ENCODE measurements around the gene ITGAD.

Gene ITGAD

DNA sequence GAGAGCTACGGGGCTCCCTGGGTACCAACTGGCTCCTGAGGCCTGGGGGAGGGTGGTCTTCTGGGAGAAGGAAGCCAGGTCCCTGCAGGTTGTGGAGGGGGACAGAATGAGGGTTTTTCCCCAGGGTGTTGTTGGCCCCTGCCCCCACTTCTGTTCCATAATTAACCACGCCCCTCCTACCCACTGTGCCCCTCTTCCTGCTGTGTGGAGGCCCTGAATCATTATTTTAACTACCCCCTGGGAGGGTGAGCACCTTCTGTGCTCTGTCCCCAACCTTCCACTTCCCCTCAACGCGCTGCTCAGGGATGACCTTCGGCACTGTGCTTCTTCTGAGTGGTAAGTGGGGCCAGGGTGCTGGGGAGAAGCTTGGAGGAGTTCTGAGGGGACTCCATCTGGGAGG, at the start of gene ITGAD:
Gene ITGAD, plus strand, starts transcription at position 280 of the 400 bp plus-strand sequence. Its CDS starts 26 bp downstream, at position 306.
- no peak for DNase-seq

DNA sequence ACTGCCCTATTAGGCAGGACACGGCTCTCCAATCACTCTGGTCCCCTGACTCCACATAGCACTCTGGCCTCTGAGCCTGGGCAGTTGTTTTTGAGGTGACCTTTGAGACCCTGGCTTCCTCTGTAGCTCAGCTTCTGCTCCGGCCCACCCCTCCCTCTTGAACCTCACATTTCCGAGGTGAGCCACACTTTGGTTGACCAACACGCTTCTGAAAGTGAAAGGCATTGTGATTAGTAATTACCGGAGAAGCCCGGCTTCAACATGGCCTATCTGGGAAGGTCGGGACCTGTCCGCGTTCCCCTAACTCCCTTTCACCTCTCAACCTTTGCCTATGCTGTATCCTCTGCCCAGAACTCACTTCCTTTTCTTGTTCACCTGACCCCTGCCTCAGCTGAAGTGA, 48.4 kb upstream of the ITGAD start:
- DNase-seq, result no peak

DNA sequence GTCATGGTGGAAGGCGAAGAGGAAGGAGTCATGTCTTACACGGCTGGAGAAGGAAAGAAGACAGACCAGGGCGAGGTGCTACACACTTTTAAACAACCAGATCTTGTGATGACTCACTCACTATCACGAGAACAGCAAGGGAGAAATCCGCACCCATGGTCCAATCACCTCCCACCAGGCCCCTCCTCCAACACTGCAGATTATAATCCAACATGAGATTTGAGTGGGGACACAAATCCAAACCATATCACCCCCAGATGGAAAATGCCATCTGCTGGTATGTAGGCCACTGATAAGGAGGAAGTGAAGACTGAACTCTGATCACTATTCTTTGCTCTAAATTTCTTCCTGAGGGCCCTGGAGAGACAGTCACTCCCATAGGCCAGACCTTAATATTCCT, 45.7 kb upstream of the ITGAD start:
- no peak for DNase-seq

DNA sequence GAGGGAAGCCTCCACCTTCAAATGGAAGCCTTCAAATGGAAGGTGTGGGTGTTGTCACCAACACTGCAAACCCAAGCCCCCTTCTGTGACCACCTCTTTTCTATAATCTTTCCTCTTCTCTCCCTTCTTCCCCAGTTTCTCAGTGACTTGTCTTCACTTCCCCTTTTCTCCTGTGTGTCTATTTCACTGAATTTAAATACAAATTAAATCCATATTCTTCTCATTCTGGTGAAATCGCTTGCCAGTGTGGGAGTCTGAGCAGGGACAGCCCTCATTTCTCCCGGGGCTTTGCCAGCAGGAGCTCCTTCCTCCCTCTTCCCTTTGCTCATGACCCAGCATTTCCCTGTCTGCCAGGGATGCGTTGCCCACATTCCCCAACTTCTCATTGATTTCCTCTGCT, 44.6 kb upstream of the ITGAD start:
- DNase-seq, result no peak

DNA sequence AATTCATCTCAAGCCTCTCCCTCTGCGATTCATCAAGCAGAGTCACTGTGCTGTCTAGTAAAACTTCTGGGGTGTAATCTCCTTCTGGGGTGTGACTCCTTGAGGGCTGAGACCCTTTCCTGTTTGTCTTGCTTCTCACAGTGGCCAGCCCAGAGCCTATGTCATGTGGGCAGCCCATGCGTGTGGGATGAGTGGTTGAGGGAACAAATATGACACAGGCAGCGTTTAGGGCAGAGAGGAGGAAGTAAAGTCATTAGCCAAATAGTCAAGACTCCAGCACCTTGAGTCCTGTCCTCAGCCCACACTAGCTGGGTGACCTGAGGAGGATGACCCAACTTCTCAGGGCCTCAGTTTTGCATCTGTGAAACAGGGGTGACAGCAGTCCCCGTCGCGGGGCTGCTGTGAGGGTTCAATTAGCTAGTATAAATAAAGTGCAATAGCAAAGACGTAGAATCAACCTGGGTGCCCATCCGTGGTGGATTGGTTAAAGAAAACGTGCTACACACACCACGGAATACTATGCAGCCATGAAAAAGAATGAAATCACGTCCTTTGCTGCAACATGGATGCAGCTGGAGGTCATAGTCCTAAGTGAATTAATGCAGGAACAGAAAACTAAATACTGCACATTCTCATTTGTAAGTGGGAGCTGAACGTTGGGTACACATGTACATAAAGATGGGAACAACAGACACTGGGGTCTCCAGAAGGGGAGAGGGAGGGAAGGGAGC, 42.7 kb upstream of the ITGAD start:
- no peak for DNase-seq

DNA sequence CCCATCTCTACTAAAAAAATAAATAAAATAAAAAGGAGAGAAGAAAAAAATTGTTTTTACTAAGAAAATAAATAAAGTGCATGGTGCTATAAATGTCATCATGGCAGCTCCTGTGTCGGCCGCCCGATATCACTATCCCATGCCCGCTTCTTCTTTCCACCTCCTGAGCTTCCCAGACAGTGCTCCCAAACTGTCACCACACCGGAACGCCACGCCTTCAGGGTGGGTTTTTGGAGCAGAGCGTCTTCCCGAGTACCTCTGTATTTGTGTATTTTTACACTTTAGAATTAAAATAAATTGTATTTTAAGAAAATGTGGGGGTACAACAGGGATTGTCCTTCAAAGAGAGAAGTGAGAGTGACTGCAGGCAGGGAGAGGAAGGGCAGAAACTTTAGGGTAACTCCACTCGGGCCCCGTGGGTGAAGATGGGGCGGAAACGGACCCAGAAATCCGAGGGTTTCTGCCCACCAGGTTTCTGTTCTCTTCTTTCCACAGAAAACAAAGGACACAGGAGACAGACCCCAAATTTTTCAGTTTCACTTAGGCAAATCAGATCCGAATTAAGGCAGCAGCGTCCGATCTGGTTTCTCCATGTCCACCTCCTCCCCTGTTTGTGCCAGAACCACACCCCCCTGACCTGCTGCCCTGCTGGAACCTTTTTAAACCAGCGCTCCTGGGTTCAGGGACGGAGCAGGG, 41.7 kb upstream of the ITGAD start:
- no peak for DNase-seq

DNA sequence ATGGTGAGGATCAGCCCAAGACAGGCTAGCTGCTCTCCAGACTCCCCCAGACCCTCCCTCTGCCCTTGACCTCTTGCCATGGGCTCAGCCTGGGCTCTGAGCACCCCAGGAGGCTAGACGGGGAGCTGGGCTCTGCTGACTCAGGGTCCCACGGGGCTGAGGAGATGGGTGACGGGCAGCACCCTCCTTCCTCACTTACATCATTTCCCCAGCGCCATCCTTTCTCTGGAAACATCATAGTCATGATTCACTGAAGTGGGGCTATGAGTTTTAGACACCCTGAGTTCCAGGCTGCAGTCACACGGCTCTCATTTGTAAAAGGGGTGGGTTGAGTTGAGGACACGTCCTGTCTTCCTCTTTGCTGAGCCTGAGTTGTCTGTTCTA, 41.2 kb upstream of the ITGAD start:
- DNase-seq, result no peak

DNA sequence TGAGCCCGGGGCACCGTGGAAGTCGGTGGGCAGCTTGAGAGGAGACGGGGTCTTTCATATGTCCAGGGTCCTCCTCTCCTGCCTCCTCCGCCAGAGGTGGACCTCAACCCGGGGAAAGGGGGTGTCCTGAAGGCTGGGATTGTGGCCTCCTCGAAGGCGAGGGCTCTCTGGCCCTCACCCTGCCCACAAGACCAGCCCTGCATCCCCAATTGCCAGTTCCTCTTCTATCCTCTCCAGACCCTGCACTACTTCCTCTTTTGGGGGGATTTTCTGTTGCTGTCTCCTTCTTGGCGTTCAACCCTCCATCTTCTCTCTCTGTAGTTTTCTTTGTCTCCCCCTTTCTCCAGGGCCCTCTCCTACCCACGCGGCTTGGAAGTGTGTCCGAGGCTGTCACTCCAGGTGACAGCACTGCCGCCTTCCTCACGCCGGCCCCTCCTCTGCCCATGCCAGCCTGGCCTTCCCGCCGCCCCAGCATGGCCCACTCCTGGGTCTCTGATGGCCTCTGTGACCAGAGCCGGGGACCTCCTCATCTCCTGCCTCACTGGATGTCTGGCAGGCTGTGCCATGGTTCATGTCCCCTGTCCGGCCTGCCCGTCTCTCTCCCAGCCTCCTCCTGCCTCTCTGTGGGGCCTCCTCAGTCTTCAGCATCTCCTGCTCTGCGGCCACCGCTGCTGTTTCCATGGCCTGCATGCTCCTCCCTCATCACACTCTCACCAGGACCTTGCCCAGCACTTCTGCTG, 40.6 kb upstream of the ITGAD start:
- no peak for DNase-seq

DNA sequence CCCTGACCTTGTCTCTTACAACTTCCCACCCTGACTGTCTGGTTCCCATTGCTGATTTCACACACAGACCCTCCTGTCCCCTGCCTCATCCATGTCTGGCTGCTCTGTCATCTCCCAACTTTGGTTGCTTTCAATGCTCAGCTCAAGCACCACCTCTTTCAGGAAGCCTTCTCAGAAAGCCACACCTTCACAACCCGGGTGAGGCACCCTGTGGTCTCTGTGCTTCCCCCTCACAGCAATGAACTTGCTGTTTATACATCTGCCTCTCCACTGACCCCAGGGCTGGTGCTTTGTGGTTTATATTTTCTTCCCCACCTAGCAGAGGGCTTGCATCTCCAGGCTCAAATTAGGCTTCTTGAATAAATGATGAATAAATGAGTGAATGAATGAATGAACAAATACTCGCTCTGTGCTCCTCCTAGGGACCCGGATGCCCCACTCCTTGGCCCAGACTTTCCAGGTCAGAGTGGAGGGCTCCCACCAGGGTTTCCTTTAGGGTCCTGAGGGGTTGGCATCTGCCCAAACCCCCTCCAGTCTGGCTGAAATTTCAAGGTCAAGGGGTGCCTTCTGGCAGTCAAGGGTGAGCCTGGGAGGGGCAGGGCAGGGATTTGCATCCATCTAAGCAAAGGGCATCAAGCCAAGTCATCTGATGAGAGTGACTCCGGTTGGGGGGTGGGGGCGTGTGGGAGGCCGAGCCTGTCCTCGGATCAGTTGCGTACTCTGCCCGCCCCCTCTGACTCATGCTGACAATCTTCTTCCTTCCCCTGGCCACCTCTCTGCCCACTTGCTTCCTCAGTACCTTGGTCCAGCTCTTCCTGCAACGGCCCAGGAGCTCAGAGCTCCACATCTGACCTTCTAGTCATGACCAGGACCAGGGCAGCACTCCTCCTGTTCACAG, 38.5 kb upstream of the ITGAD start, which contains the start of gene ITGAX:
Gene ITGAX, plus strand, starts transcription at position 783 of the 898 bp plus-strand sequence. Its CDS starts 79 bp downstream, at position 862.
- DNase-seq, result no peak

DNA sequence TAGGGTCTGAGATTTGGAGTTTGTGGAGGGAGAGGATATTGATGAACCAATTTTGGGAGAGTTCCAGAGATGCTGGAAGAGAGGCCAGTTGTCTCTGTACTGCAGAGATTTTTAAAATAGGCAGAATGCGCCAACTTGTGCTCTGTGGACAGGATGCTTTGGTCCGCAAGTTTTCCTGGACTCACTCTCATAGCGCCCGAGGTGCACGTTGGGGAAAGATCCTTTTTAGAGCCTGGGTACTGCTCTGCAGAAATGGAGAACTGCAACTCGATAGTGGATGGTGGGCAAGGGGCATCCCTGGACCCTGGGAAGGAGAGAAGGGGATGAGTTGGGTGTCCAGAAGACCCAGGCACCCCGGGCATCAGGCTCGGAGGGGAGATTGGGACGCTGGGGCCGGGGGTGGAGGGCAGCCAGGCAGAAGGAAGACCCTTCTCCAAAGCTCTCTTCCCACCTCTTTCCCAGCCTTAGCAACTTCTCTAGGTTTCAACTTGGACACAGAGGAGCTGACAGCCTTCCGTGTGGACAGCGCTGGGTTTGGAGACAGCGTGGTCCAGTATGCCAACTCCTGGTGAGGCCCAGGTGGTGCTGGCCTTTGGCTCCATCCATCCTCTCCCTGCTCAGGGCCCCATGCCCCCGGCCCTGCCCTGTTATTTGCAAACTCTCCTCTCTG, 37.6 kb upstream of the ITGAD start:
- DNase-seq, result no peak

DNA sequence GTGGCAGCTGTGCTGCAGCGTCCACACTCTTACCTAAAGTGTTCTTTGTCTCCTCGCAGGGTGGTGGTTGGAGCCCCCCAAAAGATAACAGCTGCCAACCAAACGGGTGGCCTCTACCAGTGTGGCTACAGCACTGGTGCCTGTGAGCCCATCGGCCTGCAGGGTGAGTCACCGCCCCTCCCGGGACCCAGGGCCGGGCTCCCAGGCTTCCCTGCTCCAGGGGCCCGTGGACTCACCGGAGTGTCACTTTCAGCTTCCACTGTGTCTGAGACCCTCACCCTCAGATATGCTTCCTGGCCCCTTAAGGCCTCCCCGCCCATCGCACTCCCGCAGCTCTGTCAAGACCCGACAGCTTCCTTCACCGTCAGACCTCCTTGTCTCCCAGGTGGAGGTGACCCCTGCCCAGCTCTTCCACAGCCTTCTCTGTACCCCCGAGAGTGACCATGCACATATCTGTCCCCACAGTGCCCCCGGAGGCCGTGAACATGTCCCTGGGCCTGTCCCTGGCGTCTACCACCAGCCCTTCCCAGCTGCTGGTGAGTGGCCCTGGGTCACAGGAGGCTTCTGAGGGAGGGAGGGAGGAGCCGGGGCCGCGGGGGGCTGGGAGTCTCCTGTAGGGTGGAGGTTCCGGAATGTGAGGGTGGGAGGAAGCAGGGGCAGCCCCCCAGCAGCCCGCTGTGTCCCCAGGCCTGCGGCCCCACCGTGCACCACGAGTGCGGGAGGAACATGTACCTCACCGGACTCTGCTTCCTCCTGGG, 36.4 kb upstream of the ITGAD start:
- no peak for DNase-seq

DNA sequence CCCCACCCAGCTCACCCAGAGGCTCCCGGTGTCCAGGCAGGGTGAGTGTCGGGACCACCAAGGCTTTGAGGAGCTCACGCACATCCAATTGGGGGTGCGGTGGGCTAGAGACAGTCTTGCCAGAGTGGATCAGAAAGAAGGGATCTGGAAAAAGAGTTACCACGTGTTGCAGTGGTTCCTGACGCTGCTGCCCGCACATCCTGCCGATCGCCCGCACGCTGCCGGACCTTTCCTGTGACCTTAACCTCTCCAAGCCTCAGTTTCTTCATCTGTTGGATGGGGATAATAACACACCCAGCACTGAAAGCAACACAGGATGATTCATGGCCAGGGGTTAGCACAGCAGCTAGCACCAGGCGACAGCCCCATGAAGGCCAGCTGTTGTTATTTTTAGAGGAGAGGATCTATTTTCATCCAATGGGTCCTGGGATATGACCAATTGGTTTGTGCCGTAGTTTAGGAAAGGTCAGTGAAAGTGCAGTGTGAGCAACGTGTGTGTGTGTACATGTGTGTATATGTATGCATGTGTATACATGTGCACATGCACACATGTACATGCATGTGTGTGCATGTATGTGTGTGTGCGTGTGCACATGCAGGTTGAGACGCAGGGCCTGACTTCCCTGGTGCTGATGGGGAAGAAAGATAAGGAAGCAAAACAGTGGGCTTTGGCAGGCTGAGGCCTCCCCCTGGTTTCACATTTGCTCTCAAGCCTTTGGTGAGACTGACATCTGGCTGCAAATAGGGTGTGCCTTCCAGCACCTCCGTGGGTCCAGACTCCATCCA, 35.6 kb upstream of the ITGAD start:
- DNase-seq, result no peak

DNA sequence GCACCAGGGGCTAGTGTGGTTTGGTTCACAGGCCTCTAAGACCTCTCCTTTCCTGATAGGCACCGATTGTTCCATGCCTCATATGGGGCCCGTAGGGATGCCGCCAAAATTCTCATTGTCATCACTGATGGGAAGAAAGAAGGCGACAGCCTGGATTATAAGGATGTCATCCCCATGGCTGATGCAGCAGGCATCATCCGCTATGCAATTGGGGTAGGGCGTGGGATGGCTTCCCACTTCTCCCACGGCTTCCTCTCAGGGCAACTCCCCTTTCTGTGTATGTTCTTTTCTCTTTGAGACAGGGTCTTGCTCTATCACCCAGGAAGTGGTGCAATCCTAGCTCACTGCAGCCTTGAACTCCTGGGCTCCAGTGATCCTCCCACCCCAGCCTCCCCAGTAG, 32.9 kb upstream of the ITGAD start:
- no peak for DNase-seq

DNA sequence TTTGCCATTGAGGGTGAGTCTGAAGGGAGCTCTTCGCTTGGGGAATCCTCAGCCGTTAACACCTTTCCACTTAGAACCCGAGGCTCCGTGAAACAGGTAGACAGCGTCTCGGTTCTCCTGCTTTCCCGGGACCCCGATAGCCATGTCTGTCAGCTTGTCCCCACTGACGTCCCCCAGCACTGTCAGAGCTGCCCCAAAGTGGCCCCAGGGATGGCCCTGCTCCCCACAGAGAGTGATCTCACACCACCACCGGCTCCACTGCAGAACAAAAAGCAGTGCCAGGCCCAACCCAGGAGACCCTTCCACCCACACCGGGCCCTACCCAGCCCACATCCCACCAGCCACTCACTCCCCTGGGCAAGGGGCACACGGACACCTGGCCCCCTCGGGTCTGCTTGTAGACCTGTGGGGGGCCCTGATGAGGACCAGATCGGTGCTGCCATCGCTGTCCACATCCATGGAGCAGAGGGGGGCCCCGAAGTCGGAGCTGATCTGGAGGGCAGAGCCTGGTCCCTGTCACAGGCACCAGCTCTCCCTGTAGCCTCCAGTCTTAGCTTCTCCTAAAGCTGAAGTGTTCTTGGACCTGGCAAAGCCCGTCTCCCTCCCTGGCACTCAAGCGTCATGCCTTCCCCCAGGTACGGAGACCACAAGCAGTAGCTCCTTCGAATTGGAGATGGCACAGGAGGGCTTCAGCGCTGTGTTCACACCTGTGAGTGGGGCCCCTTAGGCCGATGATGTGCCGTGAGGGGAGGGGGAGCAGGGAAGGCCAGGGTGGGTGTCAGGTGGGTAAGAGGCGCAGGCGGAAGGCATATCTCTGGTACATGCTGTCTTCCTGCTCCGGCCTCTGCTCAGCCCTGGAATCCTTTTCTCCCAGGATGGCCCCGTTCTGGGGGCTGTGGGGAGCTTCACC, 31.7 kb upstream of the ITGAD start:
- DNase-seq, result no peak

DNA sequence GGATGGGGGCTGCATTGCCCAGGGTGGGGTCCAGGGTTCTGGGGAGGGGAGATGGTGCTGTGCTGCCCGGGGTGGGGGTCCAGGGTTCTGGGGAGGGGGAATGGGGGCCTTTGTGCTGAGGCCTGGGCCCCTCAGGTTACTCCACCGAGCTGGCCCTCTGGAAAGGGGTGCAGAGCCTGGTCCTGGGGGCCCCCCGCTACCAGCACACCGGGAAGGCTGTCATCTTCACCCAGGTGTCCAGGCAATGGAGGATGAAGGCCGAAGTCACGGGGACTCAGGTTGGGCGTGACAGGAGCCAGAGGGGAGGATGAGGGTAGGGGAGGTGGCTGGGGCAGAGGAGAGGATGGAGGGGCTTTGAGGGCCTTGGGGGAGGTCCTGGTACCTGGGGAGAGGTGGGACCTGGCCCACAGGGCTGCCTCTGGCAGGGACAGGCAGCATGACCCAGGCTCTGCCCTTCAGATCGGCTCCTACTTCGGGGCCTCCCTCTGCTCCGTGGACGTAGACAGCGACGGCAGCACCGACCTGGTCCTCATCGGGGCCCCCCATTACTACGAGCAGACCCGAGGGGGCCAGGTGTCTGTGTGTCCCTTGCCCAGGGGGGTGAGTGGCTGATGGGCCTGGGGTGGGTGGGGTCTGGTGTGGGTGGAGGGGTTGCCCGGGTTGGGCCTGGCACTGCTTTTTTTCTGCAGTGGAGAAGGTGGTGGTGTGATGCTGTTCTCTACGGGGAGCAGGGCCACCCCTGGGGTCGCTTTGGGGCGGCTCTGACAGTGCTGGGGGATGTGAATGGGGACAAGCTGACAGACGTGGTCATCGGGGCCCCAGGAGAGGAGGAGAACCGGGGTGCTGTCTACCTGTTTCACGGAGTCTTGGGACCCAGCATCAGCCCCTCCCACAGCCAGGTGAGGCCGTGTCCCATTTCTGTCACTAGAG, 30.4 kb upstream of the ITGAD start:
- DNase-seq, result no peak

DNA sequence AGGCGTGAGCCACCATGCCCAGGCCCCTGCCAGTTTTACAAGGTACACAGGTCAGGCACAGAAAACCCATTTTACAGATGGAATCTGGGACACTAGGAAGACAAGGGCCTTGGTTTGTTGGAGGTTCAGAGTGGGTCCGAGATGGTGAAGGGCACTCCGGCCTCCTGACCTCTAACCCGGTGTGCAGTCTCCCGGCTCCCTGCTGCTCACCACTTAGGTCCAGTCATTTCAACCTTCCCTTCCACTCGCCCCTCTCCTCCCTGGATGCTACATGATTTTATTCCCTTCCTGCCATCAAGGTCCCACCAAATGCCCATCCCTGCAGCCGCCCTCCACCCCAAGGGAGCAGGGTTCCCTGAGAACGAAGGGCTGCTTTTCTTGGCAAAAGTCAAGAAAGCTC, 29.4 kb upstream of the ITGAD start:
- DNase-seq, result no peak

DNA sequence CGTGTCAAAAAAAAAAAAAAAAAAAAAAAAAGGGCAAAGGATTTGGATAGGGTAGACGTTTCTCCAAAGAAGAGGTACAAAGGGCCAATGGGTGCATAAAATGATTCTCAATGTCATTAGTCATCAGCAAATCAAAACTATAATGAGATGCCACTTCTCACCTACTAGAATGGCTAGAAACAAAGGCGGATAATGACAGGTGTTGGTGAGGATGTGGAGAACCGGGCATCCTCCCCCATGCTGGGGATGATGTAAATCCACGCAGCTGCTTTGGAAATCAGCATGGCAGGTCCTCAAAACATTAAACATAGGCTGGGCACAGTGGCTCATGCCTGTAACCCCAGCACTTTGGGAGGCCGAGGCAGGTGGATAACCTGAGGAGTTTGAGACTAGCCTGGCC, 28.7 kb upstream of the ITGAD start:
- DNase-seq, result no peak

DNA sequence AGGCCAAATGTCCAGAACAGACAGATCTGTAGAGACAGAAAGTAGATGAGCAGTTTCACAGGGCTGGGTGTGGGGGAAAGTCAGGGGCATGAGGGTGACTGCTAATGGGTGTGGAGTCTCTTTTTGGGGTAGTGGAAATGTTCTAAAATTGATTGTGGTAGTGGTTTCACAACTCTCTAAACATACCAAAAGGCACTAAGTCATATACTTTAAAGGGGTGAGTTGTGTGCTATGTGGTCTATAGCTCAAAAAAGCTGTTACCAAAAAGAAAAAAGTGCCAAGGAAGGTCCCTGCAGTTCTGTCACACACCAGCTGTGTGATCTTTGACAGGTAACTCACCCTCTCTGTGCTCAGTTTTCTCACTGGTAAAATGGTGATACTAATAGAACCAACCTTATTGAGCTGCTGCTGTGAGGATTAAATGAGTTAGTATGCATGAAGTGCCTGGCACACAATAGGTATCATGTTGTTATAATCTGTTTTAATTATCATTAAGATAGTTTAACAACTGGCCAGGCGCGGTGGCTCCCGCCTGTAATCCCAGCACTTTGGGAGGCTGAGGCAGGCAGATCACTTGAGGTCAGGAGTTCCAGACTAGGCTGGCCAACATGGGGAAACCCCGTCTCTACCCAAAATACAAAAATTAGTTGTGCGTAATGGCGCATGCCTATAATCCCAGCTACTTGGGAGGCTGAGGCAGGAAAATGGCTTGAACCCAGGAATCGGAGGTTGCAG, 27.8 kb upstream of the ITGAD start:
- no peak for DNase-seq

Data from cerebellar nuclear complex (tissue), 1 donor.